ENCODE measurements around the gene VOPP1. TPM values are rescaled to one million over a fixed set of nuclear protein-coding genes. Genes with fewer than 3 reads are reported as not detected.

VOPP1 gene
- total RNA-seq, 6 experiments from 2014 or later = 15.8 to 30.3 (median 23.2) TPM

GRCh38 chr7:55484834-55485233 lies 87.5 kb downstream of the VOPP1 start:
- Histone ChIP-seq H3K36me3 (peaks cover 0 to 9% (median 2%) of the 10 kb centered on the region in 4 donors), H3K27me3 (no peaks in the 10 kb centered on the region), H3K27ac (no peak overlapping the region), H3K9me3 (no peaks in the 10 kb centered on the region), H3K4me3 (no peak overlapping the region), H3K4me1 (no peaks in the 10 kb centered on the region)
- 90% methylated on average over 5 of the region's 6 CpGs for WGBS (ENCODE audit: insufficient coverage, low coverage, low lambda C conversion rate, missing lambda C conversion rate)
- DNase-seq (no peak), ATAC-seq (no peak)
- TF ChIP-seq POLR2A (IDR thresholded peaks at IDR 0.05) (no peak), CTCF (IDR thresholded peaks at IDR 0.05) (no peak)
- intact Hi-C loops (cut with DNase I) = no loop called here

- no peak for ATAC-seq
- no peak overlapping the region for H3K4me3 ChIP-seq
- TF ChIP-seq CTCF (IDR thresholded peaks at IDR 0.05) (no peak), POLR2A (IDR thresholded peaks at IDR 0.05) (no peak)
- no peak for DNase-seq
- H3K27me3 ChIP-seq = no peaks in the 10 kb centered on the region
- H3K9me3 ChIP-seq = no peaks in the 10 kb centered on the region
- H3K4me1 ChIP-seq = no peaks in the 10 kb centered on the region
- 90% methylated on average over 4 of the region's 5 CpGs for WGBS (ENCODE audit: insufficient coverage, low coverage, low lambda C conversion rate, missing lambda C conversion rate)
- intact Hi-C loops (cut with DNase I) = no loop called here
- H3K36me3 ChIP-seq = peaks cover 0 to 4% (median 0%) of the 10 kb centered on the region in 4 donors
- no peak overlapping the region for H3K27ac ChIP-seq
Observed at GRCh38 chr7:55484241-55484640, 88.1 kb downstream of the VOPP1 start.

DNA sequence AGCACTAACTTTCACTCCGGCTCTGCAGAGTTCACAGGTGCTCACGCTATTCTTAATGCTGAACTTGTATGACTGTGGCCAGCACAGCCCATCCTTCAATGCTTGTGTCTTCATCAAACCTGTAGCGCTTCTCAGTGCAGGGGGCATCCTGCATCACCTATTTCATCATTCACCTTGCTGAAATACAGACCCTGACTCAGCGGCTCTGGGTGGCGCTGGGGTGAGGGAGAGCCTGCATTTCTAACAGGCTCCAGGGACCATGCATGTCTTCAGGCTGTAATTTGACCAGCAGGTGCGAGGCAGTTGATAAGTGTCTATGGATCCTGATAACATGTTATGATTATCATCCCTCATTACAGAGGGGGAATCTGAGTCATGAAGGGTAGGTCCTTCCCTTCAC lies 89.3 kb downstream of the VOPP1 start:
- WGBS (ENCODE audit: insufficient coverage, low coverage, low lambda C conversion rate, missing lambda C conversion rate) = no CpG with 5 or more reads among the region's 6 CpGs
- DNase-seq (no peak), ATAC-seq (no peak)
- Histone ChIP-seq H3K27ac (no peak overlapping the region), H3K9me3 (no peaks in the 10 kb centered on the region), H3K4me1 (no peaks in the 10 kb centered on the region), H3K4me3 (no peak overlapping the region), H3K36me3 (no peaks in the 10 kb centered on the region), H3K27me3 (no peaks in the 10 kb centered on the region)
- intact Hi-C loops (cut with DNase I) = no loop called here
- no peak for TF ChIP-seq POLR2A (IDR thresholded peaks at IDR 0.05)
- no peak for TF ChIP-seq CTCF (IDR thresholded peaks at IDR 0.05)

DNA sequence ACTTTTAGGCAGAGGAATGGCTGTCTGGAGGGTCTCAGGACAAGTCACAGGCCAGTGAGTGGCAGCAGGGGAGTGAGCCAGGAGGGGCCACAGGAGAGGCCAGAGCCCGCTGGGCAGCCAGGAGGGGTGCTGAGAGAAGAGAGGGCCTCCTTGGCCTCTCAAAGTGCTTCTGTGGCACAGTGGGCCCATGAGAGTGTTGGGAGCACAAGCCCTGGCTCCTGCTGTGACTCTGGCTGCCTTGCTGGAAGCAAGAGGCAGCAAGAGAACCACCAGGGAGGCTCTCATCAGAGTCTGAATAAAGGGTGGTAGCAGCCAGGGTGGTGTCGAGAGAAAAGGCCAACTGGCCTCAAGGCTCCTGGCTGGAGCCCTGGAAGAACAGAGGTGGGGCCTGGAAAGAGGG lies 91.1 kb downstream of the VOPP1 start:
- no peaks in the 10 kb centered on the region for H3K9me3 ChIP-seq
- no peak for TF ChIP-seq CTCF (IDR thresholded peaks at IDR 0.05)
- TF ChIP-seq POLR2A (IDR thresholded peaks at IDR 0.05) = no peak
- intact Hi-C loops (cut with DNase I) = no loop called here
- no peak overlapping the region for H3K4me3 ChIP-seq
- ATAC-seq (no peak), DNase-seq (no peak)
- H3K4me1 ChIP-seq = no peaks in the 10 kb centered on the region
- no peak overlapping the region for H3K27ac ChIP-seq
- 100% methylated on average over 1 of the region's 2 CpGs for WGBS (ENCODE audit: insufficient coverage, low coverage, low lambda C conversion rate, missing lambda C conversion rate)
- H3K36me3 ChIP-seq = no peaks in the 10 kb centered on the region
- no peaks in the 10 kb centered on the region for H3K27me3 ChIP-seq

DNA sequence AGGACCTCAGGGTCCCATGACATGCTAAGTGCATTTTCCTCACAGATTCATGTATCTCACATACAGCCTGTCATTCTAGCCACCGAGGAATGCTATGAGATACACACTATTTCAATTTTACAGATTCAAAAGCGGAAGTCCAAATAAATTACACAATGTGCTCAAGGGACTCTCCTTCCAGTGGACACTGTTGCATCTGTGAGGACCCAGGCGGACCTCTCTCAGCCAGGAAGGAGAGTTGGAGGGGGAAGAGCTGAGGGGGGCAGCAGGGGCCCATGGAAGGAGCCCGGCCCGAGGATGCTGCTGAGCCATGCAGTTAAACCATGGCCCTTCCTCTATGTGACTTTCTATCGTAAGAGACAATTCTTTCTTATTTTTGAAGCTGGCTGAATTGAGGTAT lies 93.6 kb downstream of the VOPP1 start:
- Histone ChIP-seq H3K4me3 (no peak overlapping the region), H3K4me1 (no peaks in the 10 kb centered on the region), H3K36me3 (no peaks in the 10 kb centered on the region), H3K9me3 (no peaks in the 10 kb centered on the region), H3K27ac (no peak overlapping the region), H3K27me3 (no peaks in the 10 kb centered on the region)
- ATAC-seq = peak in 1 of 4 donors; percentile 13
- no peak for TF ChIP-seq POLR2A (IDR thresholded peaks at IDR 0.05)
- TF ChIP-seq CTCF (IDR thresholded peaks at IDR 0.05) = no peak
- WGBS (ENCODE audit: insufficient coverage, low coverage, low lambda C conversion rate, missing lambda C conversion rate) = 83% methylated on average over 5 of the region's 6 CpGs
- intact Hi-C loops (cut with DNase I) = no loop called here
- no peak for DNase-seq

All from right lobe of liver (tissue), 6 donors.